MM.1S (cell line): ENCODE data around the gene TRIM59.

ENCODE experiments used
- DNase-seq: peaks from one replicate; pipeline ENCODE4 v3.0.0-alpha.2; 2015
- H2AFZ ChIP-seq: fragments of 300-600 bp; sonication (generic); 2 replicates; pipeline ENCODE4 v1.6.0; 2016; ENCODE audit warnings: antibody characterized with exemption, low read length
- H3F3A ChIP-seq: fragments of 300-600 bp; sonication (generic); 2 replicates; pipeline ENCODE4 v1.6.1; 2016; ENCODE audit warnings: mild to moderate bottlenecking, antibody characterized with exemption, low read length, moderate library complexity, mixed read lengths; ENCODE audit not compliant: insufficient read depth
- H3K27ac ChIP-seq: fragments of 300-600 bp; sonication (generic); 2 replicates; pipeline ENCODE4 v1.5.1; 2016; ENCODE audit warnings: mild to moderate bottlenecking, low read length
- H3K27me3 ChIP-seq: fragments of 300-600 bp; sonication (generic); replicated peaks from 2 replicates; pipeline ENCODE4 v1.6.0; 2016; ENCODE audit warnings: low read length; ENCODE audit not compliant: insufficient read depth
- H3K36me3 ChIP-seq: fragments of 300-600 bp; sonication (generic); replicated peaks from 2 replicates; pipeline ENCODE4 v1.6.1; 2016; ENCODE audit warnings: mild to moderate bottlenecking, low read length, mixed read lengths; ENCODE audit not compliant: insufficient read depth
- H3K4me1 ChIP-seq: fragments of 300-600 bp; sonication (generic); 2 replicates; pipeline ENCODE4 v1.6.1; 2016; ENCODE audit warnings: low read length, mixed read lengths
- H3K4me2 ChIP-seq: fragments of 300-600 bp; sonication (generic); 2 replicates; pipeline ENCODE4 v1.6.0; 2016; ENCODE audit warnings: low read depth, low read length
- H3K4me3 ChIP-seq: fragments of 300-600 bp; sonication (generic); 2 replicates; pipeline ENCODE4 v1.5.1; 2016; ENCODE audit warnings: low read length, mixed read lengths
- H3K79me2 ChIP-seq: fragments of 300-600 bp; sonication (generic); 2 replicates; pipeline ENCODE4 v1.6.1; 2016; ENCODE audit warnings: mixed run types, low read length, mixed read lengths
- H3K9ac ChIP-seq: fragments of 300-600 bp; sonication (generic); 2 replicates; pipeline ENCODE4 v1.6.1; 2016; ENCODE audit warnings: low read length, mixed read lengths
- H3K9me2 ChIP-seq: fragments of 300-600 bp; sonication (generic); replicated peaks from 2 replicates; pipeline ENCODE4 v1.6.1; 2016; ENCODE audit warnings: mild to moderate bottlenecking, low read length, mixed read lengths; ENCODE audit not compliant: insufficient read depth
- H3K9me3 ChIP-seq: fragments of 300-600 bp; sonication (generic); replicated peaks from 2 replicates; pipeline ENCODE4 v1.6.1; 2016; ENCODE audit warnings: mild to moderate bottlenecking, low read length, mixed read lengths; ENCODE audit not compliant: insufficient read depth
- H4K20me1 ChIP-seq: fragments of 300-600 bp; sonication (generic); 2 replicates; pipeline ENCODE4 v1.6.1; 2016; ENCODE audit warnings: mild to moderate bottlenecking, low read length, moderate library complexity, mixed read lengths; ENCODE audit not compliant: insufficient read depth
- EZH2 ChIP-seq: fragments of 300-600 bp; sonication (generic); optimal IDR thresholded peaks from 2 replicates; pipeline ENCODE3; 2017; ENCODE audit warnings: low read depth, mild to moderate bottlenecking, antibody characterized with exemption, low read length, mixed read lengths
- EZH2phosphoT487 ChIP-seq: fragments of 300-600 bp; sonication (generic); IDR thresholded peaks from 2 replicates; pipeline ENCODE4 v1.6.1; 2018; ENCODE audit warnings: antibody characterized with exemption, low read length
- TF ChIP-seq, protein P1 (sequence below): fragments of 300-600 bp; sonication (generic); IDR thresholded peaks from 2 replicates; pipeline ENCODE4 v1.5.1; 2016; ENCODE audit warnings: antibody characterized with exemption, low read length, mixed read lengths

The TRIM59 gene

DNA sequence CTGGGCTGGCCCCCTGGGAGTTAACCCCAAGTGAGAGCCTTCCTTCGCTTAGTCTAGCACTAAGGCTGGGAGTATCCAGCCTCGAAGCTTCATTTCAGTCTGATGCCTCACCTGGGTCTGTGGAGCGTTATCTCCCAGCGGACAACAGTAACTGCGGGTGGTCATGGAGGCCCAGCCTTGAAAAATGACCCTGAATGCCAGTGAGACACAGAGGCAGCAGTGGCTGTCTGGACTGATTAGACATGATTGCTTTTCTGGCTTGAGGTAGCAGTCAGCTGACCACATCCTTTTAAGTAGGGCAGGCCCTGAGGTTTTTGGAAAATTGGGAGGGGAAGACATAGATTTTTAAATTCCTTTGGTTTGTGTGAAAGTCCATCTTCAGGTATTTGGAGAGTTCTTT, 28.2 kb upstream of the TRIM59 start:
- no peak for DNase-seq
- Histone ChIP-seq H3K36me3 (no peaks in the 10 kb centered on the region), H3K4me2 (no peak overlapping the region), H3K4me1 (no peaks in the 10 kb centered on the region), H3K4me3 (no peak overlapping the region), H3K27ac (no peak overlapping the region), H3K9me3 (no peaks in the 10 kb centered on the region), H3K79me2 (no peaks in the 10 kb centered on the region), H3K9me2 (no peaks in the 10 kb centered on the region), H4K20me1 (no peaks in the 10 kb centered on the region), H3K9ac (no peak overlapping the region), H3F3A (no peaks in the 10 kb centered on the region), H3K27me3 (no peaks in the 10 kb centered on the region), H2AFZ (no peak overlapping the region)
- TF ChIP-seq, protein P1, sequence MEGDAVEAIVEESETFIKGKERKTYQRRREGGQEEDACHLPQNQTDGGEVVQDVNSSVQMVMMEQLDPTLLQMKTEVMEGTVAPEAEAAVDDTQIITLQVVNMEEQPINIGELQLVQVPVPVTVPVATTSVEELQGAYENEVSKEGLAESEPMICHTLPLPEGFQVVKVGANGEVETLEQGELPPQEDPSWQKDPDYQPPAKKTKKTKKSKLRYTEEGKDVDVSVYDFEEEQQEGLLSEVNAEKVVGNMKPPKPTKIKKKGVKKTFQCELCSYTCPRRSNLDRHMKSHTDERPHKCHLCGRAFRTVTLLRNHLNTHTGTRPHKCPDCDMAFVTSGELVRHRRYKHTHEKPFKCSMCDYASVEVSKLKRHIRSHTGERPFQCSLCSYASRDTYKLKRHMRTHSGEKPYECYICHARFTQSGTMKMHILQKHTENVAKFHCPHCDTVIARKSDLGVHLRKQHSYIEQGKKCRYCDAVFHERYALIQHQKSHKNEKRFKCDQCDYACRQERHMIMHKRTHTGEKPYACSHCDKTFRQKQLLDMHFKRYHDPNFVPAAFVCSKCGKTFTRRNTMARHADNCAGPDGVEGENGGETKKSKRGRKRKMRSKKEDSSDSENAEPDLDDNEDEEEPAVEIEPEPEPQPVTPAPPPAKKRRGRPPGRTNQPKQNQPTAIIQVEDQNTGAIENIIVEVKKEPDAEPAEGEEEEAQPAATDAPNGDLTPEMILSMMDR: no peak
- TF ChIP-seq EZH2phosphoT487 (no peak), EZH2 (no peak)

DNA sequence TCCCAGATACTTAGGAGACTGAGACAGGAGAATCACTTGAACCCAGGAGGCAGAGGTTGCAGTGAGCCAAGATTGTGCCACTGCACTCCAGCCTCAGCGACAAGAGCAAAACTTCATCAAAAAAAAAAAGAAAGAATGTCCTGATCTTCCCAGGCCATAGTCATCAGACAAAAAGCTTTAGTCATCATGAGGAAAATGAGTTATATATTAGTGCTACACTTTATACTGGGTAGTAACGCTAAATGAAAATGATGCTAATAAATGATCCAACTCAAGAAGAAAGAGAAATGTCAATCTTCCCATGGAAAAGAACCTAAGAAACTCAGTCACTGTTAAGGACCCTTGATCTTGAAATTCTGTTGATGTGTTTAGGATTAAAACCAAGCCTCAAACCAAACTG, 26.3 kb upstream of the TRIM59 start:
- no peaks in the 10 kb centered on the region for H3K27me3 ChIP-seq
- TF ChIP-seq EZH2 (no peak), EZH2phosphoT487 (no peak)
- TF ChIP-seq, protein P1: no peak

DNA sequence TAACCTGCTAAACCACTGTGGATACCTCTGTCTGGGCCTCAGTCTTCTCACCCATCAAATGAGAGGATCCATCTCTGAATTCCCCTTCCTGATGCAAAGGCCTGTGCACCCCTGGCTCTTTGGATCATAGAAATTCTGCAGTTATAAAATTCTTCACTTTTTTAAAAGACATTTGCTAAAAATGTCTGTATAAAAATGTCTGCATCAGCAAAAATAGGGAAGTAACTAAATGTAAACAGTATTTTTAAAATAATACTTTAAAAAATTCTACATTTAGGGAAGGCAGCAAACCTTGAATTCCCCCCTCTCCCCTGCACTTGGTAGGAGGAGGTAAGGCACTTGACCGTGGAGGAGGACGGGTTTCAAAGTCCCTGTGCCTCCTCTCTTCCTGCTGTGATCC, 25.6 kb upstream of the TRIM59 start:
- no peak overlapping the region for H3K9ac ChIP-seq
- H3K4me3 ChIP-seq: no peak overlapping the region
- H4K20me1 ChIP-seq: no peaks in the 10 kb centered on the region
- H3K27ac ChIP-seq: no peak overlapping the region
- no peaks in the 10 kb centered on the region for H3K9me3 ChIP-seq
- H3K4me2 ChIP-seq: no peak overlapping the region
- no peaks in the 10 kb centered on the region for H3K36me3 ChIP-seq
- no peaks in the 10 kb centered on the region for H3F3A ChIP-seq
- no peak overlapping the region for H2AFZ ChIP-seq
- no peaks in the 10 kb centered on the region; the same call in 1 of the 2 replicates for H3K4me1 ChIP-seq
- no peaks in the 10 kb centered on the region for H3K79me2 ChIP-seq
- no peak for DNase-seq
- TF ChIP-seq, protein P1: no peak
- no peak for TF ChIP-seq EZH2phosphoT487
- TF ChIP-seq EZH2: no peak
- H3K27me3 ChIP-seq: no peaks in the 10 kb centered on the region
- no peaks in the 10 kb centered on the region for H3K9me2 ChIP-seq

More for the DNA sequence above, 26.3 kb upstream of the TRIM59 start:
- Histone ChIP-seq H3K9me2 (no peaks in the 10 kb centered on the region), H3K36me3 (no peaks in the 10 kb centered on the region), H3K4me1 (no peaks in the 10 kb centered on the region; the same call in 1 of the 2 replicates), H3K27ac (no peak overlapping the region), H3K4me2 (no peak overlapping the region), H4K20me1 (no peaks in the 10 kb centered on the region), H3F3A (no peaks in the 10 kb centered on the region), H2AFZ (no peak overlapping the region), H3K9me3 (no peaks in the 10 kb centered on the region), H3K9ac (no peak overlapping the region), H3K4me3 (no peak overlapping the region), H3K79me2 (no peaks in the 10 kb centered on the region)
- no peak for DNase-seq
